Testis (tissue), 2 donors: ENCODE measurements around the gene ARHGAP23.

Experiments used
- CTCF ChIP-seq, 3 experiments: fragments of 450-650 bp in 2 of 3; fragments of 200-600 bp in 1 of 3; sonication (generic) in 1 of 3; IDR thresholded peaks; one replicate each; pipeline ENCODE4 v1.5.1; 2016 to 2019; ENCODE audit warnings: antibody characterized with exemption in 3 of 3, mild to moderate bottlenecking in 2 of 3, moderate library complexity in 1 of 3
- POLR2A ChIP-seq: fragments of 450-650 bp; IDR thresholded peaks from one replicate; pipeline ENCODE4 v1.6.1; 2017; ENCODE audit warnings: antibody characterized with exemption, mild to moderate bottlenecking, moderate library complexity

DNA sequence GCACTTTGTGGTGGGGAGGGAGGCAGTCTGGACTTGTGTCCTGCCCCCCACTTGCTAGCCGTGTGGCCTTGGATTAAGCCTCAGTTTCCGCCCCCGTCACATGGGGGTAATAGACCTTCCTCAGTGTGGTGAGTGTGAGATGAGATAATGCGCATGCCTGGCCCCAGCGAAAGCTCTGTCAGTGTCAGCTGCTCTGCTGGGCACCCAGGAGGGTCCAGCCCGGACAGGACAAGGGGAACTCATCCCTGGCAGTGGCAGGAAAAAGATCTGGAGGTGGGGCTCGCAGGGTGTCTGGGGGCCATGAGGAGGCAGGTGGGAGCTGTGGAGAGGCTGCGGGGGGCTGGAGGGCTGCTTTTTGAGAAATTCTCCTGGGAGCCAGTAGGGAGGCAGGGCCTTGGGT is 114.0 kb downstream of the ARHGAP23 start:
- TF ChIP-seq POLR2A (no peak), CTCF (IDR thresholded peaks at IDR 0.05) (no peak)
